B cell (primary cell): ENCODE results near the gene ARMC6. TPM values are rescaled to one million over a fixed set of nuclear protein-coding genes. Genes with fewer than 3 reads are reported as not detected.

Experiments used
- ATAC-seq: fragments of 200-7000 bp; cut with Tn5 transposase; one replicate; pipeline ENCODE4 v1.10.0; 2021; ENCODE audit warnings: low read depth, mild to moderate bottlenecking, moderate number of reproducible peaks, moderate library complexity
- CTCF ChIA-PET: fragments of 350-600 bp; sonication (Branson Sonifier 250); formaldehyde crosslinking; loops from one replicate; lab custom pipeline; 2021; ENCODE audit warnings: antibody characterized with exemption, inconsistent platforms; lab: Charles Lee
- POLR2A ChIA-PET: fragments of 350-600 bp; sonication (Branson Sonifier 250); formaldehyde crosslinking; loops from one replicate; lab custom pipeline; 2021; ENCODE audit warnings: antibody characterized with exemption; lab: Charles Lee
- DNase-seq: peaks from one replicate; pipeline ENCODE4 v3.0.0; 2013
- H2AFZ ChIP-seq: 2 replicates; pipeline ENCODE4 v1.6.1; 2012; ENCODE audit warnings: mild to moderate bottlenecking, low read depth, low read length; ENCODE audit not compliant: insufficient read depth, poor library complexity, severe bottlenecking
- H3K27ac ChIP-seq, 2 donors: 1 replicate in 1 of 2; 2 replicates in 1 of 2; pipeline ENCODE4 v1.5.1; 2012 to 2013; ENCODE audit warnings: low read length in 2 of 2, mild to moderate bottlenecking in 2 of 2, moderate library complexity in 1 of 2
- H3K27me3 ChIP-seq, 4 experiments: fragments of 200-600 bp in 1 of 4; sonication (generic) in 1 of 4; replicated peaks in 1 of 4; 1 replicate in 2 of 4; 2 replicates in 2 of 4; pipeline versions ENCODE4 v1.6.1 to v1.7.0; 2013 to 2016; ENCODE audit warnings: low read length in 3 of 4, mild to moderate bottlenecking in 2 of 4, mixed read lengths in 1 of 4, moderate library complexity in 1 of 4; ENCODE audit not compliant: insufficient read depth in 4 of 4, control insufficient read depth in 3 of 4; ENCODE audit errors: control extremely low read depth in 1 of 4
- H3K36me3 ChIP-seq, 2 experiments: replicated peaks in 1 of 2; 1 replicate in 1 of 2; 2 replicates in 1 of 2; pipeline versions ENCODE4 v1.6.1 to v1.7.1; 2013; ENCODE audit warnings: low read length in 1 of 2; ENCODE audit not compliant: insufficient read depth in 2 of 2, control insufficient read depth in 1 of 2; ENCODE audit errors: control extremely low read depth in 1 of 2, extremely low read depth in 1 of 2
- H3K4me1 ChIP-seq, 2 donors: fragments of 200-600 bp in 1 of 2; sonication (generic) in 1 of 2; 1 replicate in 1 of 2; 2 replicates in 1 of 2; pipeline versions ENCODE4 v1.5.1 to v1.6.1; 2013 to 2017; ENCODE audit warnings: low read length in 2 of 2; ENCODE audit not compliant: control insufficient read depth in 2 of 2, insufficient read depth in 2 of 2
- H3K4me2 ChIP-seq: replicated peaks from 2 replicates; pipeline ENCODE3; 2012; ENCODE audit warnings: mild to moderate bottlenecking, low read depth, low read length; ENCODE audit not compliant: poor library complexity, severe bottlenecking
- H3K4me3 ChIP-seq, 5 experiments: fragments of 200-600 bp in 1 of 5; sonication (generic) in 1 of 5; 1 replicate in 3 of 5; 2 replicates in 2 of 5; pipeline versions ENCODE4 v1.5.1 to v1.7.0; 2011 to 2016; ENCODE audit warnings: low read length in 4 of 5, mild to moderate bottlenecking in 4 of 5, low read depth in 2 of 5, control low read depth in 1 of 5, moderate library complexity in 1 of 5; ENCODE audit not compliant: insufficient read depth in 1 of 5; ENCODE audit errors: control extremely low read depth in 1 of 5, extremely low read depth in 1 of 5
- H3K79me2 ChIP-seq: fragments of 200-600 bp; sonication (generic); one replicate; pipeline ENCODE4 v1.6.0; 2016; ENCODE audit warnings: low read length; ENCODE audit not compliant: control insufficient read depth, insufficient read depth
- H3K9ac ChIP-seq: fragments of 200-600 bp; sonication (generic); 2 replicates; pipeline ENCODE4 v1.6.1; 2017; ENCODE audit warnings: mild to moderate bottlenecking, low read length, moderate library complexity
- H3K9me3 ChIP-seq, 3 donors: one replicate each; pipeline versions ENCODE4 v1.6.1 to v1.7.1; 2013; ENCODE audit warnings: low read length in 2 of 3; ENCODE audit not compliant: control insufficient read depth in 2 of 3, insufficient read depth in 1 of 3; ENCODE audit errors: control extremely low read depth in 1 of 3
- H4K20me1 ChIP-seq: 2 replicates; pipeline ENCODE4 v1.6.0; 2012; ENCODE audit warnings: mild to moderate bottlenecking, low read length; ENCODE audit not compliant: insufficient read depth, control insufficient read depth, poor library complexity, severe bottlenecking
- H3K27ac Mint-ChIP-seq: one replicate; pipeline ENCODE4 v1.8.0; 2021; ENCODE audit warnings: mixed read lengths
- H3K27me3 Mint-ChIP-seq: one replicate; pipeline ENCODE4 v1.8.0; 2021; ENCODE audit warnings: mixed read lengths
- H3K4me1 Mint-ChIP-seq: one replicate; pipeline ENCODE4 v1.8.0; 2021; ENCODE audit warnings: mixed read lengths
- H3K4me3 Mint-ChIP-seq: one replicate; pipeline ENCODE4 v1.8.0; 2021; ENCODE audit warnings: mixed read lengths
- H3K9me3 Mint-ChIP-seq: one replicate; pipeline ENCODE4 v1.8.0; 2022; ENCODE audit warnings: mixed read lengths; ENCODE audit not compliant: insufficient read depth
- CTCF ChIP-seq: fragments of 200-600 bp; IDR thresholded peaks from one replicate; pipeline ENCODE4 v1.8.0; 2022; ENCODE audit warnings: antibody characterized with exemption, mild to moderate bottlenecking
- EZH2 ChIP-seq: IDR thresholded peaks from 2 replicates; pipeline ENCODE4 v1.6.1; 2012; ENCODE audit warnings: borderline replicate concordance, low read depth, mild to moderate bottlenecking, moderate library complexity, low read length; ENCODE audit not compliant: insufficient read depth, poor library complexity, severe bottlenecking
- WGBS: methylation state at CpG from one replicate; pipeline ENCODE4 v1.1.5; 2013; ENCODE audit warnings: missing lambda C conversion rate; ENCODE audit not compliant: insufficient coverage; 5-methylcytosine and 5-hydroxymethylcytosine counted together
- intact Hi-C: fragments of 100-400 bp; cut with micrococcal nuclease; formaldehyde crosslinking; loops from one replicate; pipeline ENCODE4 v1.10.0; 2022
- polyA plus RNA-seq: library from polyadenylated mRNA; depleted of rRNA; stranded (reverse); fragments of >200 nt; gene quantifications from 2 replicates; pipeline ENCODE4 v1.2.3, GENCODE V29; 2012
- total RNA-seq, 2 donors: library from RNA; stranded (reverse); fragments of 120-200 nt in 1 of 2; gene quantifications; 1 replicate in 1 of 2; 2 replicates in 1 of 2; pipeline versions ENCODE4 v1.2.3 to v1.2.4, GENCODE V29; 2013 to 2022

The ARMC6 gene
- total and polyA plus RNA-seq, 2 donors (not counting 1 experiment from before 2014, with no cell fraction given): 15.2 to 27.6 TPM

- peak overlapping the region; percentile 92 for H3K27ac Mint-ChIP-seq
- Histone ChIP-seq H3K9ac (peak overlapping the region; percentile 56), H3K4me2 (peak overlapping the region; percentile 99), H2AFZ (peak overlapping the region; percentile 68), H3K9me3 (peaks cover 0 to 3% (median 0%) of the 10 kb centered on the region in 3 donors), H3K27me3 (no peaks in the 10 kb centered on the region), H3K79me2 (peaks cover 36% of the 10 kb centered on the region), H3K4me3 (peak overlapping the region; percentile 50 to 97 (median 84)), H3K36me3 (peaks cover 0 to 6% of the 10 kb centered on the region in 2 experiments), H4K20me1 (no peaks in the 10 kb centered on the region), H3K4me1 (peaks cover 23 to 32% of the 10 kb centered on the region in 2 donors), H3K27ac (peak overlapping the region; percentile 19 to 48)
- DNase-seq (no peak), ATAC-seq (no peak)
- ChIA-PET POLR2A (interaction anchor here (1.6 kb wide), 1 partner anchor 129 kb away, joined by 3 read pairs; the partner anchor contains the start of genes BORCS8 and RFXANK), CTCF (interaction anchor here (0.6 to 2.1 kb wide), 6 partner anchors 8 to 112 kb away, joined by 3 to 11 read pairs (median 4); no protein-coding TSS in a partner anchor)
- intact Hi-C loops: loop anchor here (1.0 kb wide), 3 partner anchors 29 to 426 kb away; partner anchors contain the start of genes ARMC6, SUGP2 and TMEM161A
- peaks cover 36% of the 10 kb centered on the region for H3K4me1 Mint-ChIP-seq
- no peaks in the 10 kb centered on the region for H3K27me3 Mint-ChIP-seq
- H3K4me3 Mint-ChIP-seq: peak overlapping the region; percentile 91
- WGBS: 100% methylated on average over 2 of the region's 4 CpGs
- TF ChIP-seq EZH2 (no peak), CTCF (no peak)
- H3K9me3 Mint-ChIP-seq: no peaks in the 10 kb centered on the region
These were observed 29.2 kb downstream of the ARMC6 start for GRCh38 chr19:19062454-19063182.
